ENCODE results near the gene PRSS57.

Gene PRSS57

GRCh38 chr19:728011-728410 lies 32.8 kb upstream of the PRSS57 start:
- no peak for TF ChIP-seq CTCF (IDR thresholded peaks at IDR 0.05; ENCODE audit: low read depth, low read length)
- no peak overlapping the region for H3K4me3 ChIP-seq (ENCODE audit: low read depth, low read length)

- TF ChIP-seq CTCF (IDR thresholded peaks at IDR 0.05; ENCODE audit: low read depth, low read length), result no peak
- H3K4me3 ChIP-seq (ENCODE audit: low read depth, low read length), result no peak overlapping the region
These were observed 32.0 kb upstream of the PRSS57 start for GRCh38 chr19:726993-727956.

GRCh38 chr19:725461-726089 lies 30.3 kb upstream of the PRSS57 start:
- no peak overlapping the region for H3K4me3 ChIP-seq (ENCODE audit: low read depth, low read length)

GRCh38 chr19:723714-724113 lies 28.5 kb upstream of the PRSS57 start:
- no peak for TF ChIP-seq CTCF (IDR thresholded peaks at IDR 0.05; ENCODE audit: low read depth, low read length)
- no peak overlapping the region for H3K4me3 ChIP-seq (ENCODE audit: low read depth, low read length)

More at GRCh38 chr19:725461-726089, 30.3 kb upstream of the PRSS57 start:
- TF ChIP-seq CTCF (IDR thresholded peaks at IDR 0.05; ENCODE audit: low read depth, low read length), result no peak

GRCh38 chr19:723247-723646 lies 28.0 kb upstream of the PRSS57 start:
- no peak for TF ChIP-seq CTCF (IDR thresholded peaks at IDR 0.05; ENCODE audit: low read depth, low read length)
- H3K4me3 ChIP-seq (ENCODE audit: low read depth, low read length), result no peak overlapping the region

GRCh38 chr19:722553-723101 lies 27.4 kb upstream of the PRSS57 start:
- H3K4me3 ChIP-seq (ENCODE audit: low read depth, low read length), result no peak overlapping the region
- no peak for TF ChIP-seq CTCF (IDR thresholded peaks at IDR 0.05; ENCODE audit: low read depth, low read length)
